GM20431 (cell line): ENCODE results near the gene GLP2R.

ENCODE experiments used
- in situ Hi-C: fragments of 300-500 bp; cut with MseI, MboI; formaldehyde crosslinking; loops from one replicate; pipeline ENCODE4 v1.15.0; 2020; ENCODE audit warnings: low sequenced_read_pairs; ENCODE audit not compliant: unreplicated experiment

GLP2R gene

GRCh38 chr17:9811537-9811936, 14.2 kb upstream of the GLP2R start:
- in situ Hi-C loops: no loop called here

GRCh38 chr17:9813166-9813565, 12.6 kb upstream of the GLP2R start:
- in situ Hi-C loops: no loop called here

GRCh38 chr17:9814337-9814945, 11.3 kb upstream of the GLP2R start:
- in situ Hi-C loops: no loop called here

GRCh38 chr17:9816472-9816871, 9.3 kb upstream of the GLP2R start:
- in situ Hi-C loops: no loop called here

GRCh38 chr17:9817086-9817485, 8.6 kb upstream of the GLP2R start:
- in situ Hi-C loops: no loop called here

DNA sequence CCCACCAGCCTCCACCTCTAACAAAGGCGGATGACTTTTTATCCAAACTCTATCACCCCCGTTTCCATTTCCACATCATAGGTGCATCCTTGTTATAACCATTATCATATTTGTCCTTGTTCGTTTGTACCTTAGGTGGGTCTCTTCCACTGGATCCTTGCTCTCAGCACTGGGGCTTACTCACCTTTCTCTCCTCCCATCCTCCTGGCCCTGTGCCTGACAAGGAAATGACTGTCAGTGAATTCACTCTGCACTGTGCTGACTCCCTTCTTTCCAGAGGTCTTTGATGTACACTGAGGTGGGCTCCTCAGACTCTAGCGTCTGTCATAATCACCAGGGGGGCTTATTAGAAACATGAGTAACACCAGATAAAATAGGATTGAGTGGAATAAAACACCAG, 7.0 kb upstream of the GLP2R start:
- in situ Hi-C loops: no loop called here

- in situ Hi-C loops: no loop called here
Observed at GRCh38 chr17:9820448-9820847, 5.3 kb upstream of the GLP2R start.

DNA sequence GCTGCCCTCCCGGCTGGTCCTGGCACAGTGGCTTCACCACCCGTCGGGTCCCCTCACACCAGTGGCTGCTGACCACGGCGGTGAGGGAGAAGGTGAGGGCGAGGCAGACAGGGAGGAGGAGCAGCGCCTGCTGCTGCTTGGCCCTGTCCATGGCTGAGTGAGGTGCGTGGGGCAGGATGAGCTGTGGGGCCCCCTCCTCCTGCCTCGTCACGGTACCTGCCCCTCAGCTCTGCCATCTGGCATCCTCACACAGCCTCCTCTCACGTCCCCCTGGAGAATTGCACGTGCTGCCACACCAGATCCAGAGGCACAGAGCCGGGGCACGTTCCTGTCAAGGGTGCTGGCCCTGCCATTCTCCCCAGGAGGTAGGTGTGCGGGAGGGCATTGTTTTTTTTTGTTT, 3.8 kb upstream of the GLP2R start, which contains the start of gene GSG1L2:
GSG1L2 (minus strand) TSS at position 159 of the 400 bp plus-strand sequence; CDS start at position 151, 8 bp downstream.
- in situ Hi-C loops: no loop called here

DNA sequence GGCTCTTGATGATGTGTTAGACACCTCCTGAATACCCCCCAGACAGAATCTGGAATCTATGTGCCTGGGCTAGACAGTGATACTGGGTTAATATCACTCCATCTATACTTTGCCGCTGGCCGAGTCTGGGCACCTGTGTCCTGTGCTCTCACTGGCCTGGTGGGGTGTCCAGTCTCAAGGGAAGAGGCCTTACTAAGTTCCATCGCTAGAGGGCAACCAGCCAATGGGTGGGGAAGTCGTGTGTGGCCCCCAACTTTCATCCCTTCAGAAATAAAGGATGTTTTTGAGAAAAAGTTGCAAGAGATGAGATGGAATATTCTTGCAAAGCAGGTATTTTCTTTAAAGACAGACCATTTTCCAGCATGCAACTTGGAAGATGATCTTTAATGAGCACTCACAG, 1.6 kb upstream of the GLP2R start:
- in situ Hi-C loops: no loop called here

GRCh38 chr17:9824797-9825338, 856 bp upstream of the GLP2R start:
- in situ Hi-C loops: no loop called here

GRCh38 chr17:9828296-9829295, 2.9 kb downstream of the GLP2R start:
- in situ Hi-C loops: no loop called here

GRCh38 chr17:9829343-9829742, 3.6 kb downstream of the GLP2R start:
- in situ Hi-C loops: no loop called here

DNA sequence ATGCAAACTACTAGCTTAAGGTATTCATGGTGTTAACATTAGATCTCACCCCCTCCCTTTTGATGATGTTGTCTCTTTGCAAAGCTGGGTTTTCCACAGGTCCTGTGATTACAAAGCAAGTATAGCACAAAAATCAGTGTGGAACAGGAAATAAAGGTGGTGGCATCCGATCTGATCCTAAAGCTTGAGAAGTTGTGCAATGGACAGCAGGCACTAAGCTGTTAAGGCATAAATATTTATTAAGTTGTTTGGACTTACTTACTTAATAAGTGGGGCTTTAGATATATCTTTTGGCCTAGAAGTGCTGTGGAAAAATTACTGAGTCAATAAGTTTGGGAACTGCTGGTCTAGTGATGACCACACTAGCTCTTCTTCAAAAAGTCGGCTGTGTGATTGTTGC, 5.0 kb downstream of the GLP2R start:
- in situ Hi-C loops: no loop called here

- in situ Hi-C loops: no loop called here
Observed at GRCh38 chr17:9833922-9834321, 8.2 kb downstream of the GLP2R start.

- in situ Hi-C loops: no loop called here
Observed at GRCh38 chr17:9837551-9838471, 12.1 kb downstream of the GLP2R start.

- in situ Hi-C loops: no loop called here
Observed at GRCh38 chr17:9839433-9839832, 13.7 kb downstream of the GLP2R start.

DNA sequence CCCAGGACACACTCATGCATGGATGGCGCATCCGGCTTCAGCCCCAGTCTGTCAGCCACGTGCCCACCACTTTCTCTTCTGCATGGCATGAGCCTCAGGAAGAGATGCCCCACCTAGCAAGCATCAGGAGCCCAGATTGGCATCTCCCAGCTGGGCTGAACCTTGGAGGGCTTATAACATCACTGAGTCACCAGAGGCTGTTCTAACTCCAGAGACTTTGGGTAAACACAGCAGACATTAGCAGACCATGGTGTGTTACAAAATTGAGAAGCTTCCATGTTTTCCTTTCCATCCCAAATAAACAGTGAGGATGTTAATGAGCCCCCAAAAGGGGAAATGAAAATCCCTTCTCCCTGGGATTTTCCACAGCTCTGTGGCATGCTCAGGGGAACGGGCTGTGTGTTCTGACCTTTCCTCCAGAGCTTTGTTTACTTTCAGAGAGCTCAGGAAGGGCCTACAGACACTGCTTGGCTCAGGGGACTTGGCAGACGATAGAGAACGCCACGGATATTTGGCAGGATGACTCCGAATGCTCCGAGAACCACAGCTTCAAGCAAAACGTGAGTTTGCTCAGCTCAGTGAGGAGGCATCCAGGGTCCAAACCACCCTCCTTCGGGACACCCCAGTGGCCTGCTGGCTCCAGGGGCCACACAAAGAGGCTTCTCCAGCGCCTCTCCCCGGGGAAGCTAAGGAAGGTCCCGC, 16.5 kb downstream of the GLP2R start:
- in situ Hi-C loops: no loop called here

- in situ Hi-C loops: no loop called here
Observed at GRCh38 chr17:9843152-9844010, 17.7 kb downstream of the GLP2R start.

DNA sequence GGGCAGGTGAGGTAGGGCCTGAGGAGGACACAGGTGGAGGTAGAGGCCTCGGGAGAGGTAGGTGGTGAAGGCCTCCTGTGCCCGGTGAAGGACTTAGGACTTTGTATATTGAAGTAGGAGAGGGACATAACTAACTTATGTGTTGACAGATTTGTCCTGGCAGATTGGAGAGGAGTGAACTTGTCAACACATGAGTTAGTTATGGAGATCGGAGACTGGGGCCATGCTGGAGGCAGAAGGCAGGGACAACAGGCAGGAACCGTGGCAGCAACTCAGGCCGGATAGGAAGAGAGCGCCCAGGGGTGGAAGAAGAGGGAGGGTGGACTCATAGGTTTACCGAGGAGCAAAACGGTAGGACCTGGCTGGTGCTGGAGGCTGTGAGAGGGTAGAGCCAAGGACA, 18.4 kb downstream of the GLP2R start:
- in situ Hi-C loops: no loop called here
